OCI-LY7 (cell line): ENCODE results near the gene HRH3. TPM values are rescaled to one million over a fixed set of nuclear protein-coding genes. Genes with fewer than 3 reads are reported as not detected.
A peak's percentile ranks its signal among the peaks of the same experiment; 100 is the strongest.

ENCODE experiments used
- BruUV-seq: library from RNA; stranded (reverse); fragments of 400-500 nt; replicated peaks from 2 replicates; lab custom pipeline; 2021; lab: Mats Ljungman, UMichigan
- CTCF ChIA-PET: fragments of 300-600 bp; sonication (Branson Sonifier 250); formaldehyde crosslinking; loops from one replicate; lab custom pipeline; 2022; ENCODE audit warnings: antibody characterized with exemption; ENCODE audit not compliant: unreplicated experiment; lab: Charles Lee
- POLR2A ChIA-PET: fragments of 300-600 bp; sonication (Branson Sonifier 250); formaldehyde crosslinking; loops from one replicate; lab custom pipeline; 2022; ENCODE audit warnings: antibody characterized with exemption; lab: Charles Lee
- DNase-seq: peaks from one replicate; pipeline ENCODE4 v3.0.0-alpha.2; 2015; ENCODE audit warnings: low spot score
- H2AFZ ChIP-seq: fragments of 200-600 bp; sonication (generic), shearing (Covaris generic); 2 replicates; pipeline ENCODE4 v1.6.1; 2014; ENCODE audit warnings: mild to moderate bottlenecking, antibody characterized with exemption, low read length, moderate library complexity
- H3K27ac ChIP-seq: fragments of 200-600 bp; sonication (generic); 2 replicates; pipeline ENCODE4 v1.5.1; 2014; ENCODE audit warnings: mixed run types, low read depth, mild to moderate bottlenecking, moderate library complexity, low read length, inconsistent platforms; ENCODE audit not compliant: poor library complexity, severe bottlenecking
- H3K36me3 ChIP-seq: fragments of 200-600 bp; sonication (generic); 2 replicates; pipeline ENCODE4 v1.6.1; 2014; ENCODE audit warnings: mild to moderate bottlenecking, antibody characterized with exemption, low read length, moderate library complexity, mixed read lengths; ENCODE audit not compliant: insufficient read depth
- H3K4me1 ChIP-seq: fragments of 200-600 bp; sonication (generic); 2 replicates; pipeline ENCODE4 v1.5.1; 2014; ENCODE audit warnings: mild to moderate bottlenecking, low read length; ENCODE audit not compliant: insufficient read depth, poor library complexity, severe bottlenecking
- H3K4me2 ChIP-seq: fragments of 200-600 bp; sonication (generic); 2 replicates; pipeline ENCODE4 v1.6.1; 2014; ENCODE audit warnings: mild to moderate bottlenecking, low read length
- H3K4me3 ChIP-seq: fragments of 200-600 bp; sonication (generic); 2 replicates; pipeline ENCODE4 v1.5.1; 2014; ENCODE audit warnings: mild to moderate bottlenecking, low read depth, low read length; ENCODE audit not compliant: poor library complexity, severe bottlenecking
- H3K79me2 ChIP-seq: fragments of 200-600 bp; sonication (generic); 2 replicates; pipeline ENCODE4 v1.6.1; 2016; ENCODE audit warnings: low read depth, mild to moderate bottlenecking, low read length, moderate library complexity, mixed read lengths; ENCODE audit not compliant: insufficient read depth
- H3K9me2 ChIP-seq: fragments of 200-600 bp; sonication (generic); 2 replicates; pipeline ENCODE4 v1.6.1; 2016; ENCODE audit warnings: mild to moderate bottlenecking, low read length, mixed read lengths; ENCODE audit not compliant: insufficient read depth
- H3K9me3 ChIP-seq: fragments of 200-600 bp; sonication (generic); 2 replicates; pipeline ENCODE4 v1.6.1; 2014; ENCODE audit warnings: mild to moderate bottlenecking, mixed run types, low read length, mixed read lengths
- H4K20me1 ChIP-seq: fragments of 200-600 bp; sonication (generic); 2 replicates; pipeline ENCODE4 v1.6.1; 2014; ENCODE audit warnings: mild to moderate bottlenecking, antibody characterized with exemption, low read length, moderate library complexity, mixed read lengths; ENCODE audit not compliant: insufficient read depth
- EZH2phosphoT487 ChIP-seq: fragments of 200-600 bp; sonication (generic); IDR thresholded peaks from 2 replicates; pipeline ENCODE4 v1.6.1; 2018; ENCODE audit warnings: low read depth, borderline replicate concordance, mild to moderate bottlenecking, mixed run types, antibody characterized with exemption, low read length, moderate library complexity, mixed read lengths
- intact Hi-C: fragments of 100-400 bp; cut with micrococcal nuclease; formaldehyde crosslinking; loops from one replicate; pipeline ENCODE4 v1.10.0; 2022; ENCODE audit not compliant: unreplicated experiment
- total RNA-seq, 2 experiments: library from RNA; depleted of rRNA in 1 of 2; stranded (reverse); fragments of >200 nt in 1 of 2; shearing (Covaris generic) in 1 of 2; gene quantifications; 2 replicates each; pipeline ENCODE4 v1.2.3, GENCODE V29; 2014 to 2022
- TF ChIP-seq, protein P1 (sequence below): fragments of 200-600 bp; sonication (generic); conservative IDR thresholded peaks from 2 replicates; pipeline ENCODE4 v1.5.1; 2014; ENCODE audit warnings: mild to moderate bottlenecking, antibody characterized with exemption, low read length, moderate library complexity, mixed read lengths

Gene HRH3
- total RNA-seq, 2 experiments from 2014 or later: not detected

DNA sequence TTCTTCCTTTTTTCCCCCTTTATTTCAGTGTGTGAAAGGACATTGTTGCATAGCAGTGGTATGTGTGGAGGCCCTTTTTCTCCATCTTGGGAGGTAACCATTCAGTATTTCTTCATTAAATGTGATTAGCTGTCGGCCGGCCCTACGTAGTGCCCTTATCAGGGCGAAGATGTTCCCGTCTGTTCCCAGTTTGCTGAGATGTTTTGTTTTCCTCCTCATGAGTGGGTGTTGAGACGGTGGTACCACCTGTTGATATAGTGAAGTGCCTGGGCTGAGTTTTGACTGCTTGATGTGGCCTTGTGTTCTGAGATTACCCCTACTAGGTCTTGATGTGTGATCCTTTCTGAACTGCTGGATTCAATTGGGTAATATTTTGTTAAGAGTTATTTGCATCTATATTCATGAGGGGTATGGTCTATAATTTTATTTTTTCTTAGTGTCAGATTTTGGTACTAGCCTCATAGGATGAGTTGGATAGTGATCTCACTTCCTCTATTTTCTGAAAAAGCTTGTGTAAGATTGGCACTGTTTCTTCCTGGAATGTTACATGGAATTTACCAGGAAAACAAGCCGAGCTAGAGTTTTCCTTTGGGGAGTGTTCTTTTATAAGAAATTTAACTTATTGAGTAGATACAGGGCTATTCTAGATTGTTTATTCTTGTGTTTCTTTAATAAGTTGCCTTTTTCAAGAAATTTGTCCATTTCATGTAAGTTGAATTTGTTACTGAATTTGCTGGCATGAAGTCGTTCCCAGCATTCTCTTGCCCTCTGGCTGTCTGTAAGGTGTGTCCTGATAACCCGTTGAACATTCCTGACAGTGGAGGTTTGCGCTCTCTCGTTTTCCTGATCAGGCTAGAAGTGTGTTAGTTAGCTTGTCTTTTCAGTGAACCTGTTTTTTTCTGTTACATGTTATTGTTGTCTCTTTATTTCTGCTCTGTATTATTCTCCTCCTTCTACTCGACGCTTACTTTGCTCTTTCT lies 32.9 kb downstream of the HRH3 start:
- Histone ChIP-seq H3K36me3 (peaks cover 22% of the 10 kb centered on the region), H3K79me2 (peaks cover 51% of the 10 kb centered on the region), H3K4me3 (no peak overlapping the region), H4K20me1 (no peaks in the 10 kb centered on the region), H3K9me2 (no peaks in the 10 kb centered on the region), H3K27ac (no peak overlapping the region), H3K4me1 (peaks cover 20% of the 10 kb centered on the region), H2AFZ (no peak overlapping the region), H3K9me3 (no peaks in the 10 kb centered on the region), H3K4me2 (no peak overlapping the region)
- ChIA-PET CTCF (no interaction called here), POLR2A (interaction anchor here (1.2 kb wide), 1 partner anchor 51 kb away, joined by 3 read pairs; no protein-coding TSS in a partner anchor)
- intact Hi-C loops: no loop called here
- no peak for DNase-seq
- BruUV-seq: no TSS peak
- TF ChIP-seq, protein P1, sequence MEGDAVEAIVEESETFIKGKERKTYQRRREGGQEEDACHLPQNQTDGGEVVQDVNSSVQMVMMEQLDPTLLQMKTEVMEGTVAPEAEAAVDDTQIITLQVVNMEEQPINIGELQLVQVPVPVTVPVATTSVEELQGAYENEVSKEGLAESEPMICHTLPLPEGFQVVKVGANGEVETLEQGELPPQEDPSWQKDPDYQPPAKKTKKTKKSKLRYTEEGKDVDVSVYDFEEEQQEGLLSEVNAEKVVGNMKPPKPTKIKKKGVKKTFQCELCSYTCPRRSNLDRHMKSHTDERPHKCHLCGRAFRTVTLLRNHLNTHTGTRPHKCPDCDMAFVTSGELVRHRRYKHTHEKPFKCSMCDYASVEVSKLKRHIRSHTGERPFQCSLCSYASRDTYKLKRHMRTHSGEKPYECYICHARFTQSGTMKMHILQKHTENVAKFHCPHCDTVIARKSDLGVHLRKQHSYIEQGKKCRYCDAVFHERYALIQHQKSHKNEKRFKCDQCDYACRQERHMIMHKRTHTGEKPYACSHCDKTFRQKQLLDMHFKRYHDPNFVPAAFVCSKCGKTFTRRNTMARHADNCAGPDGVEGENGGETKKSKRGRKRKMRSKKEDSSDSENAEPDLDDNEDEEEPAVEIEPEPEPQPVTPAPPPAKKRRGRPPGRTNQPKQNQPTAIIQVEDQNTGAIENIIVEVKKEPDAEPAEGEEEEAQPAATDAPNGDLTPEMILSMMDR: no peak
- no peak for TF ChIP-seq EZH2phosphoT487

DNA sequence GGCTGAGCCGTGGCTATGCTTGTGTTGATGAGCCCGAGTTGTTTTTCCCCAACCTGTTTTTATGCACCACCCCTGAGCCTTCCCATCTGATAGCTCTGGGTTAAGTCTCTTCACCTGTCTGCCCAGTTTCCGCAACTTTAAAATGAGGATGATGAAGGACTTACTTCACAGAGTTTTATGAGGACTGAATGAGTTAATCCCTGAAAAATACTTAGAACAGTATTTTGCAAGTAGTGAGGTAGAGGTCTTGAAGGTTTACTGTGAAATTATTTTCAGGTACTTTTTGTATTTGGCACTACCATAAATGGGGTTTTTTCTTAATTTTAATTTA lies 34.0 kb downstream of the HRH3 start:
- POLR2A ChIA-PET: interaction anchor here (1.2 kb wide), 1 partner anchor 50 kb away, joined by 3 read pairs; no protein-coding TSS in a partner anchor
- no peak overlapping the region for H3K27ac ChIP-seq
- no peaks in the 10 kb centered on the region for H3K9me2 ChIP-seq
- peaks cover 28% of the 10 kb centered on the region for H3K4me1 ChIP-seq
- H2AFZ ChIP-seq: no peak overlapping the region
- no peaks in the 10 kb centered on the region for H4K20me1 ChIP-seq
- no peak overlapping the region for H3K4me3 ChIP-seq
- TF ChIP-seq, protein P1: no peak
- no peak for TF ChIP-seq EZH2phosphoT487
- H3K79me2 ChIP-seq: peaks cover 56% of the 10 kb centered on the region
- H3K4me2 ChIP-seq: peak overlapping the region; percentile 53; the same call in 1 of the 2 replicates
- intact Hi-C loops: no loop called here
- no peaks in the 10 kb centered on the region for H3K9me3 ChIP-seq
- peaks cover 22% of the 10 kb centered on the region for H3K36me3 ChIP-seq
- no TSS peak for BruUV-seq
- no peak for DNase-seq
- CTCF ChIA-PET: no interaction called here
